ENCODE data around the gene PCDHGA1. TPM values are rescaled to one million over a fixed set of nuclear protein-coding genes. Genes with fewer than 3 reads are reported as not detected.

PCDHGA1 gene
- total RNA-seq, 2 donors from 2014 or later: 1.4 to 2.0 TPM

DNA sequence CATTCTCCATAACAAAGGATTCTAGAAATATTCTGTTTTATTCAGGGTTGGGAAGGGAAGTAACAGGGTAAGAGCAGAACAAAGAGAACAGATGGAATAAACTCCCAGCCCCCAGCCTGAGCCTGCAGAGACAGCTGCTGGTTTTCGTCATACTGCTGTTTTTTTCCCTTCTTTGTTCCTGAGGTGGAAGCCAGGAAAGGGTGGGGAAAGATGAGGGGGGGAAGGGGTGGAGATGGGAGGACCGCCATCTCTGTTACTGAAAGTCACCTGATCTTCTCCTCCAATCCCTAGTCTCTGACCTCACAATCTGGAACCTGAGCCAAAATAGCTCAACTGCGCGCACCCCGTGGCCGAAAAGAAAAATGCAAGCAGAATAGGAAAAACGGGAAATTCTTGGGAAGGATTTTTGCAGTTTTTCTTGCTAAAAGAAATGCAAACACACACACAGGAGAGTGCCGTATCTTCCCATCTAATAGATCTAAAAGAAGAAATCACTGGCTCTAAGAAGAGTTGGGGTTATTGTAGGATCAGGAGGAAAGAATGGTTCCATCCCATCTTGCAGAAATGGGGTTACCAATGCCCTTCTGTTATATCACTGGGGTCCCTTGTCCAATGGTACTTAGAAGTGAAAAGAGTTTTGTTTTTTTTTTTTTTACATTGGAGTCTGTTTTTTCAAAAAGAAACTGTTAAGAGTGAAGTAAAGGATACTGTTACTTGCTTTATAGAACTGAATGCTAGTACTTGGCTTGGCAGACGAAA is 230.6 kb downstream of the PCDHGA1 start:
- no peaks in the 10 kb centered on the region for H3K27me3 ChIP-seq
- peak overlapping the region; percentile 83 to 84 for H3K27ac ChIP-seq
- peak overlapping the region in 1 of 2 donors; percentile 7 for H3K4me3 ChIP-seq
- H3K36me3 ChIP-seq: peaks cover 6% of the 10 kb centered on the region
- H3K4me1 ChIP-seq: peaks cover 0 to 38% of the 10 kb centered on the region in 2 donors
- H3K9me3 ChIP-seq: no peaks in the 10 kb centered on the region
- peak; percentile 94 for DNase-seq (ENCODE audit: low spot score)
- TF ChIP-seq, protein P1, sequence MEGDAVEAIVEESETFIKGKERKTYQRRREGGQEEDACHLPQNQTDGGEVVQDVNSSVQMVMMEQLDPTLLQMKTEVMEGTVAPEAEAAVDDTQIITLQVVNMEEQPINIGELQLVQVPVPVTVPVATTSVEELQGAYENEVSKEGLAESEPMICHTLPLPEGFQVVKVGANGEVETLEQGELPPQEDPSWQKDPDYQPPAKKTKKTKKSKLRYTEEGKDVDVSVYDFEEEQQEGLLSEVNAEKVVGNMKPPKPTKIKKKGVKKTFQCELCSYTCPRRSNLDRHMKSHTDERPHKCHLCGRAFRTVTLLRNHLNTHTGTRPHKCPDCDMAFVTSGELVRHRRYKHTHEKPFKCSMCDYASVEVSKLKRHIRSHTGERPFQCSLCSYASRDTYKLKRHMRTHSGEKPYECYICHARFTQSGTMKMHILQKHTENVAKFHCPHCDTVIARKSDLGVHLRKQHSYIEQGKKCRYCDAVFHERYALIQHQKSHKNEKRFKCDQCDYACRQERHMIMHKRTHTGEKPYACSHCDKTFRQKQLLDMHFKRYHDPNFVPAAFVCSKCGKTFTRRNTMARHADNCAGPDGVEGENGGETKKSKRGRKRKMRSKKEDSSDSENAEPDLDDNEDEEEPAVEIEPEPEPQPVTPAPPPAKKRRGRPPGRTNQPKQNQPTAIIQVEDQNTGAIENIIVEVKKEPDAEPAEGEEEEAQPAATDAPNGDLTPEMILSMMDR (IDR thresholded peaks at IDR 0.05): peak; percentile 76 to 95

Other genes starting within 250 kb of the PCDHGA1 start
- 1 to 10 TPM; 1.8 to 2.2 TPM for gene PCDHB2, start 235.9 kb upstream of the PCDHGA1 start, total RNA-seq
- under 1 TPM; 0.63 to 0.83 TPM for gene PCDHB3, start 230.0 kb upstream of the PCDHGA1 start, total RNA-seq
- gene PCDHB4, start 208.7 kb upstream of the PCDHGA1 start, total RNA-seq: 1 to 10 TPM; 1.6 to 2.6 TPM
- gene PCDHB5, start 195.3 kb upstream of the PCDHGA1 start, total RNA-seq: 1 to 10 TPM; 3.8 to 4.3 TPM
- gene PCDHB6, start 180.5 kb upstream of the PCDHGA1 start, total RNA-seq: under 1 TPM; 0.12 to 0.33 TPM
- 1 to 10 TPM; 1.0 to 1.4 TPM for gene PCDHB7, start 157.9 kb upstream of the PCDHGA1 start, total RNA-seq
- 1 to 10 TPM in 1 of 2 donors, under 1 TPM in 1; 0.90 to 1.7 TPM for gene PCDHB8, start 152.7 kb upstream of the PCDHGA1 start, total RNA-seq
- gene PCDHB16, start 148.1 kb upstream of the PCDHGA1 start, total RNA-seq: 1 to 10 TPM; 5.3 TPM
- 1 to 10 TPM; 1.7 to 2.5 TPM for gene PCDHB9, start 143.4 kb upstream of the PCDHGA1 start, total RNA-seq
- 1 to 10 TPM; 2.0 to 2.5 TPM for gene PCDHB10, start 138.2 kb upstream of the PCDHGA1 start, total RNA-seq
- gene PCDHB11, start 130.9 kb upstream of the PCDHGA1 start, total RNA-seq: 1 to 10 TPM; 1.8 to 2.4 TPM
- 1 to 10 TPM; 1.8 to 2.3 TPM for gene PCDHB12, start 121.8 kb upstream of the PCDHGA1 start, total RNA-seq
- gene PCDHB13, start 116.6 kb upstream of the PCDHGA1 start, total RNA-seq: 1 to 10 TPM; 4.2 to 5.0 TPM
- gene PCDHB14, start 107.2 kb upstream of the PCDHGA1 start, total RNA-seq: 1 to 10 TPM; 4.3 to 5.1 TPM
- 1 to 10 TPM; 3.2 to 5.3 TPM for gene PCDHB15, start 85.1 kb upstream of the PCDHGA1 start, total RNA-seq
- gene SLC25A2, start 26.5 kb upstream of the PCDHGA1 start, total RNA-seq: not detected
- 10 to 100 TPM; 73.9 to 82.6 TPM for gene TAF7, start 9.7 kb upstream of the PCDHGA1 start, total RNA-seq
- 1 to 10 TPM; 7.5 to 7.7 TPM for gene PCDHGA2, start 8.2 kb downstream of the PCDHGA1 start, total RNA-seq
- gene PCDHGA3, start 13.3 kb downstream of the PCDHGA1 start, total RNA-seq: 1 to 10 TPM; 7.0 to 8.9 TPM
- gene PCDHGB1, start 19.6 kb downstream of the PCDHGA1 start, total RNA-seq: 1 to 10 TPM; 2.4 to 3.3 TPM
- gene PCDHGA4, start 24.5 kb downstream of the PCDHGA1 start, total RNA-seq: 1 to 10 TPM; 4.4 to 5.7 TPM
- gene PCDHGB2, start 29.5 kb downstream of the PCDHGA1 start, total RNA-seq: 1 to 10 TPM; 5.2 to 6.7 TPM
- gene PCDHGA5, start 33.6 kb downstream of the PCDHGA1 start, total RNA-seq: 1 to 10 TPM; 4.0 to 5.0 TPM
- gene PCDHGB3, start 39.7 kb downstream of the PCDHGA1 start, total RNA-seq: 1 to 10 TPM; 5.4 to 7.2 TPM
- 1 to 10 TPM; 4.7 to 5.3 TPM for gene PCDHGA6, start 43.4 kb downstream of the PCDHGA1 start, total RNA-seq
- 1 to 10 TPM; 4.9 to 6.1 TPM for gene PCDHGA7, start 52.2 kb downstream of the PCDHGA1 start, total RNA-seq
- gene PCDHGB4, start 57.2 kb downstream of the PCDHGA1 start, total RNA-seq: 1 to 10 TPM; 6.3 to 6.4 TPM
- gene PCDHGA8, start 62.1 kb downstream of the PCDHGA1 start, total RNA-seq: 1 to 10 TPM; 5.0 to 5.7 TPM
- 1 to 10 TPM; 9.7 TPM for gene PCDHGB5, start 67.4 kb downstream of the PCDHGA1 start, total RNA-seq
- gene PCDHGA9, start 72.3 kb downstream of the PCDHGA1 start, total RNA-seq: 1 to 10 TPM; 3.7 to 5.2 TPM
- gene PCDHGB6, start 77.5 kb downstream of the PCDHGA1 start, total RNA-seq: 1 to 10 TPM; 5.0 to 7.1 TPM
- gene PCDHGA10, start 82.5 kb downstream of the PCDHGA1 start, total RNA-seq: 1 to 10 TPM; 3.1 to 4.8 TPM
- gene PCDHGB7, start 87.2 kb downstream of the PCDHGA1 start, total RNA-seq: 10 to 100 TPM in 1 of 2 donors, 1 to 10 TPM in 1; 6.0 to 10.5 TPM
- 1 to 10 TPM; 3.0 to 4.5 TPM for gene PCDHGA11, start 90.5 kb downstream of the PCDHGA1 start, total RNA-seq
- 1 to 10 TPM; 6.2 to 7.7 TPM for gene PCDHGA12, start 100.0 kb downstream of the PCDHGA1 start, total RNA-seq
- gene PCDHGC3, start 145.5 kb downstream of the PCDHGA1 start, total RNA-seq: 10 to 100 TPM; 24.1 to 38.3 TPM
- gene PCDHGC4, start 154.5 kb downstream of the PCDHGA1 start, total RNA-seq: 1 to 10 TPM; 1.5 to 1.7 TPM
- 1 to 10 TPM; 1.4 to 1.7 TPM for gene PCDHGC5, start 158.6 kb downstream of the PCDHGA1 start, total RNA-seq